H9 (cell line): ENCODE data around the gene KCNN2. TPM values are rescaled to one million over a fixed set of nuclear protein-coding genes. Genes with fewer than 3 reads are reported as not detected.

Source experiments
- DNase-seq: peaks from one replicate; pipeline ENCODE4 v3.0.0-alpha.2; 2017
- H2AFZ ChIP-seq: one replicate; pipeline ENCODE4 v1.6.1; 2013; ENCODE audit warnings: mild to moderate bottlenecking, low read length, control low read depth, moderate library complexity
- H2AK5ac ChIP-seq: 2 replicates; pipeline ENCODE4 v1.6.1; 2013; ENCODE audit warnings: low read length, control low read depth, mixed read lengths; ENCODE audit not compliant: insufficient read length
- H2BK120ac ChIP-seq: one replicate; pipeline ENCODE4 v1.6.1; 2013; ENCODE audit warnings: low read depth, mild to moderate bottlenecking, low read length, control low read depth, inconsistent platforms; ENCODE audit not compliant: poor library complexity, severe bottlenecking
- H2BK12ac ChIP-seq: 2 replicates; pipeline ENCODE4 v1.6.1; 2013; ENCODE audit warnings: low read length, control low read depth, mixed read lengths, low read depth; ENCODE audit not compliant: insufficient read length
- H2BK15ac ChIP-seq: 2 replicates; pipeline ENCODE4 v1.6.1; 2013; ENCODE audit warnings: low read depth, low read length, control low read depth
- H2BK20ac ChIP-seq: one replicate; pipeline ENCODE4 v1.6.1; 2013; ENCODE audit warnings: low read depth, mild to moderate bottlenecking, low read length, control low read depth, inconsistent platforms; ENCODE audit not compliant: poor library complexity, severe bottlenecking
- H2BK5ac ChIP-seq: 2 replicates; pipeline ENCODE4 v1.6.1; 2013; ENCODE audit warnings: low read length, control low read depth, mixed read lengths; ENCODE audit not compliant: insufficient read length
- H3K14ac ChIP-seq: 2 replicates; pipeline ENCODE4 v1.6.1; 2013; ENCODE audit warnings: low read length, control low read depth; ENCODE audit not compliant: insufficient read depth
- H3K18ac ChIP-seq: 2 replicates; pipeline ENCODE4 v1.6.1; 2013; ENCODE audit warnings: low read depth, mild to moderate bottlenecking, mixed read lengths, low read length, control low read depth; ENCODE audit not compliant: insufficient read length
- H3K23ac ChIP-seq: 2 replicates; pipeline ENCODE4 v1.6.1; 2013; ENCODE audit warnings: low read length, control low read depth, mixed read lengths, low read depth; ENCODE audit not compliant: insufficient read length
- H3K23me2 ChIP-seq: 2 replicates; pipeline ENCODE4 v1.6.1; 2013; ENCODE audit warnings: low read depth, mild to moderate bottlenecking, mixed read lengths, low read length, control low read depth; ENCODE audit not compliant: insufficient read length, poor library complexity, severe bottlenecking
- H3K27ac ChIP-seq: 2 replicates; pipeline ENCODE4 v1.5.1; 2013; ENCODE audit warnings: low read length, control low read depth, mixed read lengths, low read depth; ENCODE audit not compliant: insufficient read length
- H3K27me3 ChIP-seq: 2 replicates; pipeline ENCODE4 v1.6.1; 2013; ENCODE audit warnings: low read length, control low read depth, inconsistent platforms; ENCODE audit not compliant: insufficient read depth
- H3K4ac ChIP-seq: 2 replicates; pipeline ENCODE4 v1.6.1; 2013; ENCODE audit warnings: low read depth, mild to moderate bottlenecking, control low read depth, inconsistent platforms, low read length, moderate library complexity
- H3K4me1 ChIP-seq: 2 replicates; pipeline ENCODE4 v1.6.1; 2013; ENCODE audit warnings: low read length, control low read depth, inconsistent platforms; ENCODE audit not compliant: insufficient read depth
- H3K4me2 ChIP-seq: 2 replicates; pipeline ENCODE4 v1.6.1; 2013; ENCODE audit warnings: low read length, control low read depth, mixed read lengths; ENCODE audit not compliant: insufficient read length, insufficient read depth
- H3K56ac ChIP-seq: 2 replicates; pipeline ENCODE4 v1.6.1; 2013; ENCODE audit warnings: low read depth, mild to moderate bottlenecking, mixed read lengths, low read length, control low read depth; ENCODE audit not compliant: insufficient read length
- H3K79me1 ChIP-seq: 2 replicates; pipeline ENCODE4 v1.6.1; 2013; ENCODE audit warnings: low read depth, mild to moderate bottlenecking, moderate library complexity, low read length, control low read depth, inconsistent platforms; ENCODE audit not compliant: insufficient read depth, poor library complexity, severe bottlenecking
- H3K79me2 ChIP-seq: 2 replicates; pipeline ENCODE4 v1.6.1; 2013; ENCODE audit warnings: low read length, control low read depth, inconsistent platforms; ENCODE audit not compliant: insufficient read depth
- H3K9ac ChIP-seq: 2 replicates; pipeline ENCODE4 v1.6.1; 2013; ENCODE audit warnings: low read length, control low read depth, mixed read lengths; ENCODE audit not compliant: insufficient read length; ENCODE audit errors: extremely low read depth
- H3K9me3 ChIP-seq: one replicate; pipeline ENCODE4 v1.6.1; 2013; ENCODE audit warnings: low read depth, low read length, inconsistent platforms; ENCODE audit not compliant: control insufficient read depth
- H3T11ph ChIP-seq: one replicate; pipeline ENCODE4 v1.6.1; 2013; ENCODE audit warnings: mild to moderate bottlenecking, low read length, control low read depth, inconsistent platforms
- H4K20me1 ChIP-seq: one replicate; pipeline ENCODE4 v1.6.1; 2013; ENCODE audit not compliant: control insufficient read depth, insufficient read length, insufficient read depth
- H4K5ac ChIP-seq: 2 replicates; pipeline ENCODE4 v1.6.1; 2013; ENCODE audit warnings: low read depth, mild to moderate bottlenecking, mixed read lengths, low read length, control low read depth; ENCODE audit not compliant: insufficient read length
- H4K8ac ChIP-seq: replicated peaks from 2 replicates; pipeline ENCODE4 v1.6.1; 2013; ENCODE audit warnings: low read length, control low read depth, mixed read lengths, low read depth; ENCODE audit not compliant: insufficient read length
- H4K91ac ChIP-seq: 2 replicates; pipeline ENCODE4 v1.6.1; 2013; ENCODE audit warnings: low read depth, mild to moderate bottlenecking, moderate library complexity, mixed read lengths, low read length, control low read depth; ENCODE audit not compliant: insufficient read length
- H3K27ac Mint-ChIP-seq, 3 experiments: 2 replicates in 2 of 3; 3 replicates in 1 of 3; pipeline ENCODE4 v1.8.0; 2020 to 2021; ENCODE audit warnings: mixed read lengths in 3 of 3, mild to moderate bottlenecking in 1 of 3, moderate library complexity in 1 of 3
- H3K27me3 Mint-ChIP-seq: 2 replicates; pipeline ENCODE4 v1.8.0; 2021; ENCODE audit warnings: low read depth, mild to moderate bottlenecking, moderate library complexity, mixed read lengths
- H3K36me3 Mint-ChIP-seq, 3 experiments: 2 replicates in 2 of 3; 3 replicates in 1 of 3; pipeline ENCODE4 v1.8.0; 2020 to 2021; ENCODE audit warnings: low read depth in 3 of 3, mixed read lengths in 3 of 3; ENCODE audit not compliant: insufficient read depth in 1 of 3
- H3K4me1 Mint-ChIP-seq, 2 experiments: 2 replicates each; pipeline ENCODE4 v1.8.0; 2020; ENCODE audit warnings: mixed read lengths in 2 of 2
- H3K4me3 Mint-ChIP-seq, 2 experiments: 2 replicates in 1 of 2; 3 replicates in 1 of 2; pipeline ENCODE4 v1.8.0; 2020 to 2021; ENCODE audit warnings: mild to moderate bottlenecking in 2 of 2, mixed read lengths in 2 of 2, moderate library complexity in 1 of 2
- H3K9me3 Mint-ChIP-seq, 2 experiments: 2 replicates in 1 of 2; 3 replicates in 1 of 2; pipeline ENCODE4 v1.8.0; 2020; ENCODE audit warnings: mild to moderate bottlenecking in 2 of 2, mixed read lengths in 2 of 2, moderate library complexity in 1 of 2
- CTCF ChIP-seq: fragments of 200-600 bp; sonication (generic); conservative IDR thresholded peaks from 3 replicates; pipeline ENCODE4 v1.8.0; 2021; ENCODE audit warnings: antibody characterized with exemption, mild to moderate bottlenecking
- WGBS: extraction: QIAGEN DNeasy Blood & Tissue Kit; methylation state at CpG from one replicate; pipeline ENCODE4 v1.1.7; 2013; ENCODE audit warnings: missing lambda C conversion rate, low lambda C conversion rate, mixed read lengths; ENCODE audit not compliant: insufficient read length; ENCODE audit errors: extremely low coverage; 5-methylcytosine and 5-hydroxymethylcytosine counted together
- total RNA-seq: library from RNA; stranded (reverse); gene quantifications from 2 replicates; pipeline ENCODE4 v1.2.1, GENCODE V29; 2021

Gene KCNN2
- total RNA-seq, 1 experiment from 2014 or later: 21.0 TPM

GRCh38 chr5:114448481-114448880 is 86.6 kb downstream of the KCNN2 start:
- Histone ChIP-seq H2BK20ac (no peak overlapping the region), H3K27me3 (no peaks in the 10 kb centered on the region), H2BK15ac (no peak overlapping the region), H3K23ac (no peak overlapping the region), H3K56ac (no peak overlapping the region), H3K4ac (no peak overlapping the region), H2AK5ac (no peak overlapping the region), H2BK12ac (no peak overlapping the region), H2BK5ac (no peak overlapping the region), H4K8ac (no peak overlapping the region), H2BK120ac (no peak overlapping the region), H3K4me1 (peaks cover 5% of the 10 kb centered on the region; the same call in 1 of the 2 replicates), H4K5ac (no peak overlapping the region), H3K9ac (no peak overlapping the region), H4K20me1 (no peaks in the 10 kb centered on the region), H3K23me2 (no peaks in the 10 kb centered on the region), H3T11ph (no peak overlapping the region), H3K9me3 (no peaks in the 10 kb centered on the region), H3K27ac (no peak overlapping the region), H3K18ac (no peak overlapping the region), H3K4me2 (no peak overlapping the region), H2AFZ (no peak overlapping the region), H3K79me2 (no peaks in the 10 kb centered on the region; the same call in 1 of the 2 replicates), H3K14ac (no peak overlapping the region), H4K91ac (no peak overlapping the region), H3K79me1 (no peaks in the 10 kb centered on the region)
- WGBS: no CpG with 5 or more reads among the region's 4 CpGs
- DNase-seq: no peak
- Mint-ChIP-seq H3K9me3 (no peaks in the 10 kb centered on the region), H3K27me3 (no peaks in the 10 kb centered on the region), H3K4me1 (peaks cover 41 to 59% of the 10 kb centered on the region in 2 experiments), H3K27ac (peak overlapping the region; percentile 34 to 75 (median 36); a peak in 5 of 7 replicates), H3K36me3 (no peaks in the 10 kb centered on the region; a peak in 2 of 7 replicates), H3K4me3 (no peak overlapping the region)
- TF ChIP-seq CTCF: no peak
